Ovary (tissue), 9 donors: ENCODE data around the gene ATP13A3. TPM values are rescaled to one million over a fixed set of nuclear protein-coding genes. Genes with fewer than 3 reads are reported as not detected.

Source experiments
- DNase-seq, 5 donors: peaks; one replicate each; pipeline ENCODE4 v3.0.0-alpha.2; 2019 to 2020
- H3K27ac ChIP-seq, 2 donors: fragments of 200-600 bp; one replicate each; pipeline versions ENCODE4 v1.5.1 to v1.8.0; 2019 to 2022
- H3K27me3 ChIP-seq: fragments of 200-600 bp; one replicate; pipeline ENCODE4 v1.8.0; 2022
- H3K36me3 ChIP-seq: fragments of 200-600 bp; sonication (generic); one replicate; pipeline ENCODE4 v1.5.1; 2019
- H3K4me1 ChIP-seq: one replicate; pipeline ENCODE4 v1.8.1; 2013; ENCODE audit warnings: mild to moderate bottlenecking, moderate library complexity; ENCODE audit not compliant: insufficient read depth
- H3K4me3 ChIP-seq: fragments of 200-600 bp; sonication (generic); one replicate; pipeline ENCODE4 v1.5.1; 2017
- H3K9me3 ChIP-seq, 2 donors: fragments of 200-600 bp in 1 of 2; sonication (generic) in 1 of 2; one replicate each; pipeline versions ENCODE4 v1.5.1 to v1.8.1; 2013 to 2019; ENCODE audit warnings: mild to moderate bottlenecking in 1 of 2, moderate library complexity in 1 of 2
- CTCF ChIP-seq, 3 donors: fragments of 450-650 bp in 2 of 3; fragments of 200-600 bp in 1 of 3; IDR thresholded peaks; one replicate each; pipeline versions ENCODE4 v1.5.1 to v1.8.0; 2016 to 2022; ENCODE audit warnings: antibody characterized with exemption in 3 of 3, mild to moderate bottlenecking in 1 of 3
- EP300 ChIP-seq: sonication (generic); formaldehyde crosslinking; IDR thresholded peaks from one replicate; pipeline ENCODE4 v1.6.1; 2017; ENCODE audit warnings: antibody characterized with exemption
- POLR2A ChIP-seq: fragments of 450-650 bp; IDR thresholded peaks from one replicate; pipeline ENCODE4 v1.6.1; 2017; ENCODE audit warnings: antibody characterized with exemption, mild to moderate bottlenecking, moderate library complexity
- WGBS, 3 donors: extraction: QIAGEN DNeasy Blood & Tissue Kit in 1 of 3; methylation state at CpG; one replicate each; pipeline versions ENCODE4 v1.1.5 to v1.1.7; 2013 to 2017; 5-methylcytosine and 5-hydroxymethylcytosine counted together
- intact Hi-C, 4 donors: fragments of 100-400 bp; cut with DNase I; formaldehyde crosslinking; loops; one replicate each; pipeline versions ENCODE4 v1.11.0 to v1.15.1; 2022 to 2023
- polyA plus RNA-seq, 2 donors: library from polyadenylated mRNA; stranded (reverse); fragments of 200-250 nt in 1 of 2; fragments of 350-450 nt in 1 of 2; fragmentation: Illumina TruSeq in 1 of 2; extraction: RNeasy Lipid Tissue Mini Kit (QIAGEN cat#74804) in 1 of 2; gene quantifications; one replicate each; pipeline ENCODE4 v1.2.3, GENCODE V29; 2013 to 2014
- total RNA-seq, 7 donors: library from RNA; depleted of rRNA in 2 of 7; stranded (reverse); fragments of >200 nt in 2 of 7; fragmentation: NEBNext Ultra II Directional in 3 of 7; extraction: Animal tissue kit (Norgen Biotek cat#: 25700) in 3 of 7; gene quantifications; one replicate each; pipeline versions ENCODE4 v1.1.0 to v1.2.4, GENCODE V29; 2016 to 2023
- donor health status: DM: no; HTN: no; CAD: no; lungs with moderate emphysema.
- donor health status: DM: no; HTN: no; CAD: no.
- donor health status: Bipolar disorder and iron deficiency.
- donor health status: DM: yes; HTN: yes; CAD: no.
- donor health status: DM: no; HTN: no; CAD: no.
- donor health status: DM: yes; HTN: yes; CAD: no.

ATP13A3 gene
- total and polyA plus RNA-seq, 9 donors = 13.7 to 101 (median 52.4) TPM

GRCh38 chr3:194384156-194384555 lies 102.6 kb downstream of the ATP13A3 start:
- H3K27me3 ChIP-seq = no peaks in the 10 kb centered on the region
- TF ChIP-seq POLR2A (no peak), CTCF (IDR thresholded peaks at IDR 0.05) (no peak), EP300 (no peak)
- H3K9me3 ChIP-seq = no peaks in the 10 kb centered on the region
- H3K27ac ChIP-seq = no peak overlapping the region
- no peaks in the 10 kb centered on the region for H3K36me3 ChIP-seq
- H3K4me1 ChIP-seq = no peaks in the 10 kb centered on the region
- no peak for DNase-seq
- intact Hi-C loops = no loop called here
- no peak overlapping the region for H3K4me3 ChIP-seq
- WGBS, 3 donors = 66 to 77% (median 74%) methylated on average over 6 of the region's 6 CpGs

- Histone ChIP-seq H3K4me3 (no peak overlapping the region), H3K27ac (no peak overlapping the region), H3K4me1 (no peaks in the 10 kb centered on the region), H3K36me3 (no peaks in the 10 kb centered on the region), H3K9me3 (no peaks in the 10 kb centered on the region), H3K27me3 (no peaks in the 10 kb centered on the region)
- intact Hi-C loops = no loop called here
- TF ChIP-seq CTCF (IDR thresholded peaks at IDR 0.05) (no peak), POLR2A (no peak), EP300 (no peak)
- WGBS, 3 donors = 85 to 91% (median 88%) methylated on average over 14 of the region's 14 CpGs
- DNase-seq = no peak
These were observed 103.4 kb downstream of the ATP13A3 start for GRCh38 chr3:194383276-194383940.

- Histone ChIP-seq H3K36me3 (no peaks in the 10 kb centered on the region), H3K27me3 (no peaks in the 10 kb centered on the region), H3K4me3 (no peak overlapping the region), H3K9me3 (no peaks in the 10 kb centered on the region), H3K4me1 (no peaks in the 10 kb centered on the region), H3K27ac (no peak overlapping the region)
- TF ChIP-seq EP300 (no peak), CTCF (IDR thresholded peaks at IDR 0.05) (no peak), POLR2A (no peak)
- no peak for DNase-seq
- 78 to 89% (median 87%) methylated on average over 9 of the region's 9 CpGs for whole genome bisulfite sequencing, 3 donors
- intact Hi-C loops = no loop called here
These were observed 103.9 kb downstream of the ATP13A3 start for GRCh38 chr3:194382892-194383223.

- 82 to 86% (median 82%) methylated on average over 19 to 20 of the region's 20 CpGs for WGBS, 3 donors
- Histone ChIP-seq H3K36me3 (no peaks in the 10 kb centered on the region), H3K27ac (no peak overlapping the region), H3K27me3 (no peaks in the 10 kb centered on the region), H3K4me3 (no peak overlapping the region), H3K9me3 (no peaks in the 10 kb centered on the region), H3K4me1 (no peaks in the 10 kb centered on the region)
- intact Hi-C loops = no loop called here
- peak in 1 of 5 donors; percentile 18 for DNase-seq
- TF ChIP-seq POLR2A (no peak), EP300 (no peak), CTCF (IDR thresholded peaks at IDR 0.05) (no peak)
These were observed 104.5 kb downstream of the ATP13A3 start for GRCh38 chr3:194382196-194382891.
